ENCODE results near the gene TBL3.
A peak's percentile ranks its signal among the peaks of the same experiment; 100 is the strongest.

TBL3 gene

GRCh38 chr16:2015117-2015946 is 43.5 kb downstream of the TBL3 start:
- DNase-seq (ENCODE audit: low read depth in 2 of 2): no peak

- DNase-seq (ENCODE audit: low read depth in 2 of 2): no peak
These were observed 44.0 kb downstream of the TBL3 start for GRCh38 chr16:2015947-2016208.

- DNase-seq (ENCODE audit: low read depth in 2 of 2): no peak
These were observed 44.6 kb downstream of the TBL3 start for GRCh38 chr16:2016407-2016922.

GRCh38 chr16:2019518-2019920 is 47.7 kb downstream of the TBL3 start, which contains the start of gene NPW:
TSS of gene NPW (plus strand) at chr16:2019785.
- DNase-seq (ENCODE audit: low read depth in 2 of 2): peak in 1 of 2 donors; percentile 33

GRCh38 chr16:2019921-2020831 is 48.3 kb downstream of the TBL3 start:
- no peak for DNase-seq (ENCODE audit: low read depth in 2 of 2)

GRCh38 chr16:2022723-2023091 is 50.9 kb downstream of the TBL3 start:
- no peak for DNase-seq (ENCODE audit: low read depth in 2 of 2)

- DNase-seq (ENCODE audit: low read depth in 2 of 2): peak; percentile 92 to 95
These were observed 51.5 kb downstream of the TBL3 start for GRCh38 chr16:2023092-2024031.

- no peak for DNase-seq (ENCODE audit: low read depth in 2 of 2)
These were observed 52.2 kb downstream of the TBL3 start for GRCh38 chr16:2024032-2024420.

GRCh38 chr16:2025251-2025650 is 53.4 kb downstream of the TBL3 start:
- DNase-seq (ENCODE audit: low read depth in 2 of 2): no peak

GRCh38 chr16:2025878-2026460 is 54.1 kb downstream of the TBL3 start:
- DNase-seq (ENCODE audit: low read depth in 2 of 2): no peak

- no peak for DNase-seq (ENCODE audit: low read depth in 2 of 2)
These were observed 54.7 kb downstream of the TBL3 start, which contains the start of gene NHERF2 for GRCh38 chr16:2026461-2027023. TSS of gene NHERF2 (plus strand) at chr16:2026902. CDS start at chr16:2027006, 104 bp downstream.

- no peak for DNase-seq (ENCODE audit: low read depth in 2 of 2)
These were observed 55.5 kb downstream of the TBL3 start for GRCh38 chr16:2027024-2028010.

GRCh38 chr16:2028146-2028545 is 56.3 kb downstream of the TBL3 start:
- DNase-seq (ENCODE audit: low read depth in 2 of 2): no peak

- no peak for DNase-seq (ENCODE audit: low read depth in 2 of 2)
These were observed 56.9 kb downstream of the TBL3 start for GRCh38 chr16:2028620-2029220.

GRCh38 chr16:2029350-2029749 is 57.5 kb downstream of the TBL3 start:
- no peak for DNase-seq (ENCODE audit: low read depth in 2 of 2)

- no peak for DNase-seq (ENCODE audit: low read depth in 2 of 2)
These were observed 58.2 kb downstream of the TBL3 start for GRCh38 chr16:2030036-2030435.

GRCh38 chr16:2031081-2031577 is 59.3 kb downstream of the TBL3 start:
- DNase-seq (ENCODE audit: low read depth in 2 of 2): no peak
